GM15510 (cell line): ENCODE data around the gene DNMBP.

ENCODE experiments used
- POLR2A ChIP-seq: IDR thresholded peaks from 3 replicates; pipeline ENCODE4 v1.6.1; 2011; ENCODE audit warnings: borderline replicate concordance; ENCODE audit not compliant: insufficient read length; ENCODE audit errors: extremely low read depth

The DNMBP gene

DNA sequence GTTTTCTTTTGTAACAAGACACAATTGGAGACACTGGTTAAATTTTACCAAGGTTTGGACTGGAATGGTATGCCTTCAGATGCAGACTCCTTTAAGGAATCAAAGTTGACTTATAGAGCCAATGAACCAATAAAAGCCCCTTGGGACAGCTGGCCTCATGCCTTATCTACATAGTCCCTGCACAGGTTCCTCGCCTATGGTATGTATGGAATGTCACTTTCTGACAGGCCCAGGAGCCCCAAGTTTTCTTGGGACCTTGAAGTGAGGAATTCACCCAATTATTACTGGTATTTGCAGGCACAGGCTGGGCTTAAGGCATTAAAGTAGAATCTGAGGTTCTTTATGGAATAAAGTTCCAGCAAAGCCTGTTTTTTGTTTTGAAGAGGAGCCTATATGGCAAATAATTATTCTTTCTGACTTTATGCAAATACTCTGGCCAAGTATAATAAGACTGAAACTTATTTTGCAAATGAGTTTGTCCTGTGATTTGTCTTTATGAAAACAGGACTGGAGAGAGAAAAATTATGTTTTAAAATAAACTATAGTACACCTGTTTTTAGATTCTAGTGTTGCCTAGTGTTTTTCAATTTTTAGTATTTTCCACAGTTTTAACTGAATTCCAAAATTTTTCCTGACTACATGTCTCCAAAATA is 24.1 kb upstream of the DNMBP start:
- TF ChIP-seq POLR2A: no peak

- no peak for TF ChIP-seq POLR2A
Observed at GRCh38 chr10:100027416-100027815, 17.7 kb upstream of the DNMBP start.

DNA sequence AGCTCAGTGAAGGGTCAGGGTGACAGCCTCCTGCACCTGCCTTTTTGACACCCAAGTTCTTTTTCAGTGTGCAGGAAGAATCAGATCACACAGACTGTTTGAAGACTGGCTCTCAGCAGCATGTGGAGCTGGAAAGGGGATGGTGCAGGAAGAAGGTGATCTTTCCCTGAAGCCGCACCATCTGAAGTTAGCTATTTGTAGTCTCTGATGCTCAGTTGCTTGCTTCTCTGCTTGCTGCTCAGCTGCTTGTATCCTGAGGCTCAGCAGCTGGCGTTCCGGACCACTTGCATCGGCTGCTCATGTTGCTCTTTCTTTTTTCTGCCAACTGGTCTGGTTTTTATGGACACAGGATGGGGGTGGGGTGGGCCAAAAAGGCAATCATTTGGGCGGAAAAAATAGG is 15.8 kb upstream of the DNMBP start:
- no peak for TF ChIP-seq POLR2A

DNA sequence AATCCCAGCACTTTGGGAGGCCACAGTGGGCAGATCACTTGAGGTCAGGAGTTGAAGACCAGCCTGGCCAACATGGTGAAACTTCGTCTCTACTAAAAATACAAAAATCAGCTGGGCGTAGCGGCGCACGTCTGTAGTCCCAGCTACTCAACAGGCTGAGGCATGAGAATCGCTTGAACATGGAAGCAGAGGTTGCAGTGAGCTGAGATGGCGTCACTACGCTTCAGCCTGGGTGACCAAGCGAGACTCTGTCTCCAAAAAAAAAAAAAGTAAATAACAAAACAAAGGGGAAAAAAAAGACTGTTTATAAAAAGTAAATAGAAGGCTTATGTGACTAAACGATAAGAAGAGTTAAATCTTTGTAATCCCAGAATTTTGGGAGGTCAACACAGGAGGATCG is 15.0 kb upstream of the DNMBP start:
- TF ChIP-seq POLR2A: no peak

DNA sequence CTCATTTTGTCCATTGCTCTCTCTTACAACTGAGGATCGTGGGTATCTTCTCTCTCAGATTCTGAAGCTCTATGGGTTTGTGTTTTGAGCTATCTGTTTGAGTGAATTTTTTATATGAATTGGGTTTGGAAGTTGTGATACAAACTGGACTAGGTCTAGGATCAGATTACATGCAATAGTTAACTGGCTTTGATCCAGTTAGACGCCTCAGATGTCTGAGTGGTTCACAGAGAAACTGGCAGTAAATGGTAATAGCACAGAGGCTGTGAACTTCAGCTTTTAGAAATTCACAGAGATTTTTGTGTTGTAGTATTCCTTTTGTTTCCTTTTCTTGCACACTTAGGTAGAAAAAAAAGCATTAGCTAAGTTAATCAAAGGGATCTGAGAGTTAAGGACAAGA is 12.7 kb upstream of the DNMBP start:
- no peak for TF ChIP-seq POLR2A

DNA sequence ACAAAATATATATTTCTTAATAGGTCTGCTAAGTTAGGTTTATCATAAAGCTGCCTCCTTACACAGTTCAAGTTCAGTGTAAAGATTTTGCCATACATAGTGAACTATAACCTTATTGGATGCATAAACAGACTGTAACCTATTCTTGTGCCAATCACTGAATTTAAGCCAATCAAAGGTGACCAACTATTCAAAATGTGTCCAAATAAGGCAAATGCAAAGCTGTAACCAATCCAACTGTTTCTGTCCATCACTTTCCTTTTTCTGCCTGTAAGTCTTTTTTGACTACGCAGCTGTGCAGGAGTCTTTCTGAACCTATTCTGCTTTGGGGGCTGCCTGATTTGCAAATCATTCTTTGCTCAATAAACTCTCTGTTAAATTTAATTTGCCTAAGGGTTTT is 11.6 kb upstream of the DNMBP start:
- no peak for TF ChIP-seq POLR2A

GRCh38 chr10:100020886-100021253 is 11.1 kb upstream of the DNMBP start:
- no peak for TF ChIP-seq POLR2A

DNA sequence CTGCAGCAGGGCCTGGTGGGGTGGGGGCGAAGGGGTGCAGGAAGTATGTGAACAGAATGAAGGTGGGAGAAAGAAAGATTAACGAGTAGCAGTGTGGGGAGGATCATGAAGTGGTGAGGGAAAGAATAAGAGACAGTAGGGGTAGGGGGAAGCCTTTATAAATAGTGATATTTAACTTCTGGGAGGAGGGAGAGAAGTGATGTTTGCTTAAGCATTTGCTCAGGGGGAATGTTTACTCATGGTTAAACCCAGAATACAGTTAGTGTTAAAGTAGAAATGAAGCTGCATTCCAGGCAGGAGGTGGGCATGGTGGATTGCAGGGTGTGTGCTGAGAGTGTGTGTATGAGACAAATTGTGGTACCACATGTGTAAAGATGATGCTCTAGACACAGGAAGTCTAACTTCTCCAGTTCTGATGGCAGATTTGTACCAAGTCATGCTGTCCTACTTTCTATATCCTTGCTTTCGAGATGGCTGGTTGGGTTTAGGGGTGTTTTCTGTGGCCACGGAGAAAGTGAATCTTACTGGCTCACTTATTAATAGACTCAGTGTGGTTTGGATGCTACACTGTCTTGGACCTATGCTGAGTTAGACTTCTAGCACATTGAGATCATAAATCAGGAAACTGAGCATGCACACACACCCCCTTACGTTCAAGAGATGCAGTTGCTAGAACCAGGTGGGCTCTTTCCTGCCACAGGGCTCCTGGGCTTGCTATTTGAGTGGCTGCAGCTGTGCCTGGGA is 10.6 kb upstream of the DNMBP start:
- TF ChIP-seq POLR2A: no peak

DNA sequence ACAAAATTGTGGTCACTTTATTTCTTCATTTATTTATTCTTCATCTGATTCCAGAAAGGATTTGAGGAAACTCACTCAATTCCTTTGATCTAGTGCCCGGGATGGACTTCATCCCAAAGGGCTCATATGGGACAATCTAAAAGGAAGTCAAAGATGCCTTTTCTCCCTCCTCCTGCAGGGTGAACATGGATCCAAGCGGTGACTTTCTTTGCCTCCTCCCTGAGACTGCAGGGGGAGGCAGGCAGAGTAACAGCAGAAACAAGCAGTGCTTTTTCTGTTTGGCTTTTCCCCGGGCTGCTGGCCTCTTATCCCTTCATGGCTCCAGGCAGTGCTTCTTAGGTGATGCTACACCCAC is 10.0 kb upstream of the DNMBP start:
- no peak for TF ChIP-seq POLR2A

- no peak for TF ChIP-seq POLR2A
Observed at GRCh38 chr10:100014071-100014762, 4.5 kb upstream of the DNMBP start.

GRCh38 chr10:100013621-100014020 is 3.9 kb upstream of the DNMBP start:
- no peak for TF ChIP-seq POLR2A

DNA sequence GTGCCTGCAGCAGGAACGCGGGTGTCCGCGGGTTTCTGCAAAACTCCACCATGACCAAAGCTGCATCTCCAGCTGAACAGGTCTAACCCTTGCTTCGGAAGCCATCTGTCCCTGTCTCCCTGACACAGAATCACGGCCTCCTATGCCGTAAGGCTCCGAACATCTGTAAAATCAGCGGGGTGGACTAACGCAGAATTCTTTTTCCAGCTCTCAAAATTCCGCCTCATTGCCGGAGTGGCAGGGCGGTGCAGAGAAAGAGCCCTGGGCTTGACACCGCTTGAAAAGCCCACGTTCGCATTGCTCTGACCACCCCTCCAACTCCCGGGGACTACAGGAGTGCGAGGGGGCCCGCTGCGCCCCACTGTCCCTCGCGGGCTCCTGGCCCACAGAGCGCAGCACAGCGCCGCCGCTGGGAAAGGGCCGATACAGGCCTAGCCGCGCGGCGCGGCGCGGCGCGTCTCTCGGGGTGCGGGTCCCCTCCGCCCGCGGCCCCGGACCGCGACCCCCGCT is 409 bp downstream of the DNMBP start:
- TF ChIP-seq POLR2A: no peak

DNA sequence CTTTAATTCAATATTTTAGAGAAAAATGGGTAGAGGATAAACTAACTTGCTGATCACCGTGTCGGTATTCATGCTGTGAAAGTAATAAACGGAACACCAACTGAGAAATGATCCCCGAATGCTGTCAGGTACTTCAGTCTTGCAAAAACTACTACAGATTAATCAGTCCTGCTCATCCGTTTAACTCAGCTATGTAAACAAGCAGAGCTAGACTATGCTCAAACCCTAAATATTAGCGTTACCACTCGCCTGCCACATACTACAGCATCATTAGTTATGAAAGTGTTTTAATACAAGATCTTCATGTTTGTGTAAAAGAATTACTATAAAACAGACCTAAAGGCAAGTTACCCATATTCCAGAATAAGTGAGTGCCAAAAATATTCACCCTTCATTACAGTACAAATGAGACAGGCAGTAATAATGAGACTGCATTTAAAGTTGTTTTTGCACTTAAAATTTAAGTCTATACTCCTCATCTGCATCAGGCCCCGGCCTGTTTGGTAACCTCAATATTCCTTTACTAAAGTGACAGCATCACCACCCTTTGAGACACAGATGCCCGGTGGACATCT is 952 bp downstream of the DNMBP start:
- TF ChIP-seq POLR2A: no peak

DNA sequence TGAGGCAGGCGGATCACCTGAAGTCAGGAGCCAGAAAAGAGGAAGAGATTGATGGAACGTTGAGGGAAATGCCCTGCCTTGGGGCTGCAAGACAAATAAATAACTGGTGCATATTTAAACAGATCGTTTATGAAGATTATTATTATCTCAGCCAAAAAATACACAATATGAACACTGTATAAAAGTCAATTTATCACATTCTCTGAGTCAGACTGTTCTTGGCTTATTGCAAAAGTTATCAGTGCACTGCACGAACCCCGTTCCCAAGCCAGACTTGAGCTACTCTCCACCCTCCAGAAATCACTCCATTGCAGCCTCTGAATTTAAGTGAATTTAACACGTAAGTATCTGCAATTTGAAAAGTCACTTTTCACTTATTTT is 1.6 kb downstream of the DNMBP start:
- no peak for TF ChIP-seq POLR2A

DNA sequence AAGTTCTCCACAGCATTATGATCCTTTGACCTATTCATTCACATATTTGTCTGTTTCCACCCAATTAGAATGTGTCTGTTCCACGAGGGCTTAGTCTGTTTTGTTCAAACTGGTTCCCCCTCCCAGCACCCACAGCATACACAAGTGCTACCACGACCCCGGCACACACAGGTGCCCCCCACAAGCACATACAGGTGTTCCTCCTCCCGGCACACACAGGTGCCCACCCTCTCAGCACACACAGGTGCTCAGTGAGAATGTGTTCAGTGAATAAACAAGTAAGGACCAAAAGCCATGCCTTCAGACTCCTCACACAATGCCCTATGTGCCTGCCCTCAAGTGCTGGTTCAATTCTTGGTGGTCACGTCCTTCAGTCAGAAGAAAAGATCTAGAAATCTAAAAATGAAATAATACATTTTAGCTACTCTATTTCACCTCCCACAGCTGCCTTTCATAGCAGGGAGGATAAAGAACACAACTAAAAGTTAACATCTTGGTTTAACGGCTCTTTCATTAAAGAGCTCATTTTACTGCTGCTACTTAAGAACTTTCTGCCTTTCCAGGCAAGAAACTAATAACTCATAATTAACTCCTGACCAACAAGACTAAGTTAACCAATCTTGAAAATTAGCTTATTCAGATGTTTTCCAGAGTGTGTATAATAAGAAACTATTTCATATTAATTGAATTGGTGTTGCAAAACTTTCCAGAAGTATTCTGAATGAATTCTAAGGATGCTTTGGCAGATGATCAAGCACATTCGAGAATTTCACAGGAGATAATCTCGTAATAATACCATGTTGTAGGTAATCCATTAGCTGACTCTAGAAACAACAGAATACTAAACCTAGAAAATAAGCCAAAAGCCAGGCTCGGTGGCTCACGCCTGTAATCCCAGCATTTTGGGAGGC is 2.3 kb downstream of the DNMBP start:
- TF ChIP-seq POLR2A: no peak

GRCh38 chr10:100006243-100006886 is 3.4 kb downstream of the DNMBP start:
- TF ChIP-seq POLR2A: no peak
